ENCODE results near the gene TLR1. TPM values are rescaled to one million over a fixed set of nuclear protein-coding genes. Genes with fewer than 3 reads are reported as not detected.

The TLR1 gene
- polyA plus RNA-seq, 1 donor from 2014 or later: not detected

GRCh38 chr4:38829237-38829636 is 24.6 kb upstream of the TLR1 start:
- Histone ChIP-seq H3F3A (ENCODE audit: insufficient read depth, low read length, poor library complexity, severe bottlenecking) (no peaks in the 10 kb centered on the region), H3K9me3 (ENCODE audit: low read length) (no peaks in the 10 kb centered on the region), H3K79me2 (replicated peaks; ENCODE audit: insufficient read depth, low read length) (no peaks in the 10 kb centered on the region), H4K20me1 (ENCODE audit: insufficient read depth) (no peaks in the 10 kb centered on the region), H3K36me3 (ENCODE audit: insufficient read depth, low read length) (no peaks in the 10 kb centered on the region), H2AFZ (ENCODE audit: low read depth, low read length) (no peak overlapping the region), H3K4me2 (ENCODE audit: low read length) (no peak overlapping the region), H3K27me3 (ENCODE audit: insufficient read depth, low read depth, low read length) (no peaks in the 10 kb centered on the region), H3K9me2 (ENCODE audit: insufficient read depth, low read length) (no peaks in the 10 kb centered on the region), H3K4me3 (ENCODE audit: low read length) (no peak overlapping the region), H3K9ac (ENCODE audit: low read length) (no peak overlapping the region), H3K27ac (ENCODE audit: low read length) (no peak overlapping the region)
- TF ChIP-seq RAD21 (conservative IDR thresholded peaks at IDR 0.05) (no peak), POLR2AphosphoS5 (IDR thresholded peaks at IDR 0.05) (no peak), TAF1 (IDR thresholded peaks at IDR 0.05; ENCODE audit: low read depth) (no peak), MXI1 (conservative IDR thresholded peaks at IDR 0.05; ENCODE audit: poor library complexity, severe bottlenecking) (no peak), EZH2 (IDR thresholded peaks at IDR 0.05; ENCODE audit: borderline replicate concordance, insufficient read depth, low read length, poor library complexity, severe bottlenecking) (no peak), EP300 (conservative IDR thresholded peaks at IDR 0.05; ENCODE audit: poor library complexity, severe bottlenecking) (no peak), SMC3 (conservative IDR thresholded peaks at IDR 0.05; ENCODE audit: poor library complexity) (no peak)
- TF ChIP-seq, protein P1, sequence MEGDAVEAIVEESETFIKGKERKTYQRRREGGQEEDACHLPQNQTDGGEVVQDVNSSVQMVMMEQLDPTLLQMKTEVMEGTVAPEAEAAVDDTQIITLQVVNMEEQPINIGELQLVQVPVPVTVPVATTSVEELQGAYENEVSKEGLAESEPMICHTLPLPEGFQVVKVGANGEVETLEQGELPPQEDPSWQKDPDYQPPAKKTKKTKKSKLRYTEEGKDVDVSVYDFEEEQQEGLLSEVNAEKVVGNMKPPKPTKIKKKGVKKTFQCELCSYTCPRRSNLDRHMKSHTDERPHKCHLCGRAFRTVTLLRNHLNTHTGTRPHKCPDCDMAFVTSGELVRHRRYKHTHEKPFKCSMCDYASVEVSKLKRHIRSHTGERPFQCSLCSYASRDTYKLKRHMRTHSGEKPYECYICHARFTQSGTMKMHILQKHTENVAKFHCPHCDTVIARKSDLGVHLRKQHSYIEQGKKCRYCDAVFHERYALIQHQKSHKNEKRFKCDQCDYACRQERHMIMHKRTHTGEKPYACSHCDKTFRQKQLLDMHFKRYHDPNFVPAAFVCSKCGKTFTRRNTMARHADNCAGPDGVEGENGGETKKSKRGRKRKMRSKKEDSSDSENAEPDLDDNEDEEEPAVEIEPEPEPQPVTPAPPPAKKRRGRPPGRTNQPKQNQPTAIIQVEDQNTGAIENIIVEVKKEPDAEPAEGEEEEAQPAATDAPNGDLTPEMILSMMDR (IDR thresholded peaks at IDR 0.05; ENCODE audit: poor library complexity, severe bottlenecking): no peak
- TF ChIP-seq, protein P2, sequence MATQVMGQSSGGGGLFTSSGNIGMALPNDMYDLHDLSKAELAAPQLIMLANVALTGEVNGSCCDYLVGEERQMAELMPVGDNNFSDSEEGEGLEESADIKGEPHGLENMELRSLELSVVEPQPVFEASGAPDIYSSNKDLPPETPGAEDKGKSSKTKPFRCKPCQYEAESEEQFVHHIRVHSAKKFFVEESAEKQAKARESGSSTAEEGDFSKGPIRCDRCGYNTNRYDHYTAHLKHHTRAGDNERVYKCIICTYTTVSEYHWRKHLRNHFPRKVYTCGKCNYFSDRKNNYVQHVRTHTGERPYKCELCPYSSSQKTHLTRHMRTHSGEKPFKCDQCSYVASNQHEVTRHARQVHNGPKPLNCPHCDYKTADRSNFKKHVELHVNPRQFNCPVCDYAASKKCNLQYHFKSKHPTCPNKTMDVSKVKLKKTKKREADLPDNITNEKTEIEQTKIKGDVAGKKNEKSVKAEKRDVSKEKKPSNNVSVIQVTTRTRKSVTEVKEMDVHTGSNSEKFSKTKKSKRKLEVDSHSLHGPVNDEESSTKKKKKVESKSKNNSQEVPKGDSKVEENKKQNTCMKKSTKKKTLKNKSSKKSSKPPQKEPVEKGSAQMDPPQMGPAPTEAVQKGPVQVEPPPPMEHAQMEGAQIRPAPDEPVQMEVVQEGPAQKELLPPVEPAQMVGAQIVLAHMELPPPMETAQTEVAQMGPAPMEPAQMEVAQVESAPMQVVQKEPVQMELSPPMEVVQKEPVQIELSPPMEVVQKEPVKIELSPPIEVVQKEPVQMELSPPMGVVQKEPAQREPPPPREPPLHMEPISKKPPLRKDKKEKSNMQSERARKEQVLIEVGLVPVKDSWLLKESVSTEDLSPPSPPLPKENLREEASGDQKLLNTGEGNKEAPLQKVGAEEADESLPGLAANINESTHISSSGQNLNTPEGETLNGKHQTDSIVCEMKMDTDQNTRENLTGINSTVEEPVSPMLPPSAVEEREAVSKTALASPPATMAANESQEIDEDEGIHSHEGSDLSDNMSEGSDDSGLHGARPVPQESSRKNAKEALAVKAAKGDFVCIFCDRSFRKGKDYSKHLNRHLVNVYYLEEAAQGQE (IDR thresholded peaks at IDR 0.05; ENCODE audit: borderline replicate concordance): no peak

DNA sequence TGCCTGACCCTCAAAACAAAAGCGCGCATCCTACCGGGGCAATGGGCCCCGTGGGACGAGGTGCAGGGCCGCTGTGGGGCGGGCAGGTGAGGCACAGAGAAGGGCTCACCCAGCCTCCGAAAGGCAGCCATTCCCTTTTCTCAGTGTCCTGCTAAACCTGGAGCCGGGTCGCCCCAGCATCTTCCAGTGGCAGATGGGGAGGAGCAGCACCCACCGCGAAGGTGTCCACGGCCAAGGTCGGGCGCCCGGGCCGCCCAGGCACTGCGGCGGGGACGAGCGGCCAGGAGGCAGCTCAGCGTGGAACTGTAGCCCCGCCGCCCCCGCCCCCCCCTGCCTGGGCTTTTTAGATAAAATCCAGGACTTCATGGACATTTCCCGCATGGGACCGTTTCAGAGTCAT is 19.2 kb upstream of the TLR1 start:
- Histone ChIP-seq H3K27me3 (ENCODE audit: insufficient read depth, low read depth, low read length) (no peaks in the 10 kb centered on the region), H4K20me1 (ENCODE audit: insufficient read depth) (no peaks in the 10 kb centered on the region), H3K9me3 (ENCODE audit: low read length) (no peaks in the 10 kb centered on the region), H3K79me2 (replicated peaks; ENCODE audit: insufficient read depth, low read length) (no peaks in the 10 kb centered on the region), H3K4me3 (ENCODE audit: low read length) (no peak overlapping the region), H3K9ac (ENCODE audit: low read length) (no peak overlapping the region), H3K9me2 (ENCODE audit: insufficient read depth, low read length) (no peaks in the 10 kb centered on the region), H3K4me2 (ENCODE audit: low read length) (no peak overlapping the region), H3K27ac (ENCODE audit: low read length) (no peak overlapping the region), H2AFZ (ENCODE audit: low read depth, low read length) (no peak overlapping the region), H3K36me3 (ENCODE audit: insufficient read depth, low read length) (no peaks in the 10 kb centered on the region), H3F3A (ENCODE audit: insufficient read depth, low read length, poor library complexity, severe bottlenecking) (no peaks in the 10 kb centered on the region)
- TF ChIP-seq POLR2AphosphoS5 (IDR thresholded peaks at IDR 0.05): no peak
- no peak for TF ChIP-seq EZH2 (IDR thresholded peaks at IDR 0.05; ENCODE audit: borderline replicate concordance, insufficient read depth, low read length, poor library complexity, severe bottlenecking)
- TF ChIP-seq RAD21 (conservative IDR thresholded peaks at IDR 0.05): no peak
- no peak for TF ChIP-seq MXI1 (conservative IDR thresholded peaks at IDR 0.05; ENCODE audit: poor library complexity, severe bottlenecking)
- no peak for TF ChIP-seq TAF1 (IDR thresholded peaks at IDR 0.05; ENCODE audit: low read depth)
- no peak for TF ChIP-seq SMC3 (conservative IDR thresholded peaks at IDR 0.05; ENCODE audit: poor library complexity)
- TF ChIP-seq, protein P1 (IDR thresholded peaks at IDR 0.05; ENCODE audit: poor library complexity, severe bottlenecking): no peak

Measured in neural cell (in vitro differentiated cells).